Naive thymus-derived CD4-positive, alpha-beta T cell (primary cell): ENCODE measurements around the gene FCN2. TPM values are rescaled to one million over a fixed set of nuclear protein-coding genes. Genes with fewer than 3 reads are reported as not detected.
A peak's percentile ranks its signal among the peaks of the same experiment; 100 is the strongest.
"Not testable (repeated sequence)": the region's sequence is repeated elsewhere in the genome, so short reads cannot be mapped to it uniquely, and the experiment has no call there.

Source experiments
- ATAC-seq: fragments of 150-1000 bp; cut with Tn5 transposase; 2 replicates; pipeline ENCODE4 v1.10.0; 2021; ENCODE audit warnings: mild to moderate bottlenecking, moderate library complexity
- CTCF ChIA-PET: fragments of 350-600 bp; sonication (Branson Sonifier 250); formaldehyde crosslinking; loops from one replicate; lab custom pipeline; 2021; ENCODE audit warnings: antibody characterized with exemption; lab: Charles Lee
- POLR2A ChIA-PET: fragments of 350-600 bp; sonication (Branson Sonifier 250); formaldehyde crosslinking; loops from one replicate; lab custom pipeline; 2021; ENCODE audit warnings: antibody characterized with exemption, inconsistent platforms; lab: Charles Lee
- DNase-seq, 9 donors: peaks; one replicate each; pipeline versions ENCODE4 v3.0.0 to v3.0.0-alpha.2; 2020 to 2022; ENCODE audit warnings: mixed read lengths in 1 of 9
- H3K27ac ChIP-seq: one replicate; pipeline ENCODE4 v1.7.0; 2013; ENCODE audit warnings: mild to moderate bottlenecking, low read depth, low read length, moderate library complexity
- H3K27me3 ChIP-seq, 2 donors: one replicate each; pipeline ENCODE4 v1.7.0; 2013; ENCODE audit warnings: low read length in 2 of 2, mild to moderate bottlenecking in 2 of 2, moderate library complexity in 2 of 2; ENCODE audit not compliant: control insufficient read depth in 2 of 2, insufficient read depth in 2 of 2
- H3K36me3 ChIP-seq, 3 experiments: 1 replicate in 2 of 3; 2 replicates in 1 of 3; pipeline ENCODE4 v1.7.0; 2013; ENCODE audit warnings: low read length in 3 of 3, mild to moderate bottlenecking in 3 of 3, moderate library complexity in 1 of 3; ENCODE audit not compliant: insufficient read depth in 3 of 3, control insufficient read depth in 2 of 3
- H3K4me1 ChIP-seq, 2 donors: one replicate each; pipeline ENCODE4 v1.7.0; 2013; ENCODE audit warnings: low read length in 2 of 2, mild to moderate bottlenecking in 2 of 2, moderate library complexity in 1 of 2; ENCODE audit not compliant: control insufficient read depth in 2 of 2, insufficient read depth in 2 of 2
- H3K4me3 ChIP-seq: 2 replicates; pipeline ENCODE4 v1.7.0; 2013; ENCODE audit warnings: mild to moderate bottlenecking, low read length
- H3K9me3 ChIP-seq, 3 experiments: 1 replicate in 2 of 3; 2 replicates in 1 of 3; pipeline ENCODE4 v1.7.0; 2013; ENCODE audit warnings: low read length in 3 of 3; ENCODE audit not compliant: control insufficient read depth in 2 of 3
- H3K27ac Mint-ChIP-seq, 9 donors: one replicate each; pipeline ENCODE4 v1.8.0; 2020 to 2022; ENCODE audit warnings: mixed read lengths in 9 of 9, mild to moderate bottlenecking in 8 of 9, moderate library complexity in 5 of 9, inconsistent platforms in 2 of 9
- H3K27me3 Mint-ChIP-seq, 5 donors: one replicate each; pipeline ENCODE4 v1.8.0; 2021 to 2022; ENCODE audit warnings: mixed read lengths in 5 of 5, mild to moderate bottlenecking in 1 of 5
- H3K36me3 Mint-ChIP-seq, 5 donors: one replicate each; pipeline ENCODE4 v1.8.0; 2020 to 2022; ENCODE audit warnings: mixed read lengths in 5 of 5, mild to moderate bottlenecking in 3 of 5, inconsistent platforms in 1 of 5
- H3K4me1 Mint-ChIP-seq, 7 donors: one replicate each; pipeline ENCODE4 v1.8.0; 2020 to 2022; ENCODE audit warnings: mixed read lengths in 7 of 7, mild to moderate bottlenecking in 3 of 7, inconsistent platforms in 1 of 7
- H3K4me3 Mint-ChIP-seq, 10 donors: one replicate each; pipeline ENCODE4 v1.8.0; 2020 to 2022; ENCODE audit warnings: mild to moderate bottlenecking in 10 of 10, mixed read lengths in 10 of 10, moderate library complexity in 6 of 10, inconsistent platforms in 2 of 10
- H3K9me3 Mint-ChIP-seq, 11 donors: one replicate each; pipeline ENCODE4 v1.8.0; 2020 to 2022; ENCODE audit warnings: mixed read lengths in 11 of 11, mild to moderate bottlenecking in 4 of 11, inconsistent platforms in 1 of 11, moderate library complexity in 1 of 11
- intact Hi-C, 2 donors: fragments of 100-400 bp; cut with micrococcal nuclease; formaldehyde crosslinking; loops; one replicate each; pipeline ENCODE4 v1.15.1; 2023
- polyA plus RNA-seq, 2 donors: library from polyadenylated mRNA; unstranded; fragments of 300-500 nt; fragmentation: Illumina TruSeq; gene quantifications; one replicate each; pipeline ENCODE4 v1.2.3, GENCODE V29; 2021
- total RNA-seq, 6 experiments: library from RNA in 5 of 6; stranded (reverse) in 5 of 6; gene quantifications; 1 replicate in 5 of 6; 2 replicates in 1 of 6; pipeline ENCODE4 v1.2.3 and lab custom pipeline; 2021 to 2026

FCN2 gene
- total and polyA plus RNA-seq, 7 experiments from 2014 or later, result not detected

DNA sequence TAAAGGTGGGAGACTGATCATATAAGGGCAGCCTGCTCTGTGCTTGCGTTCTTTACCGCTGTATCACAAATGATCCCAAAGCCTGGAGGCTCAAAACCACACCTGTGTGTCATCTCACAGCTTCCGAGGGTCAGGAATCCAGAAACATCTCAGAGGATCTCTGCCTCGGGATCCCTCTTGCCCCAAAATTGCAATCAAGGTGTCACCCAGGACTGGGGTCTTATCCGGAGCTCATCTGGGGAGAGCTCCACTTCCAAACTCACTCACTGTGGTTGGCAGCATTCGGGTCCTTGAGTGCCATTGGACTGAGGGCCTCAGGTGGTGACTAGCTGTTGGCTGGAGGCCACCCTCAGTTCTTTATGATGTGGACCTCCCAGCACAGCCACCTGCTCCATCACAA is 26.7 kb upstream of the FCN2 start:
- peaks cover 0 to 7% (median 4%) of the 10 kb centered on the region in 11 donors for H3K9me3 Mint-ChIP-seq

DNA sequence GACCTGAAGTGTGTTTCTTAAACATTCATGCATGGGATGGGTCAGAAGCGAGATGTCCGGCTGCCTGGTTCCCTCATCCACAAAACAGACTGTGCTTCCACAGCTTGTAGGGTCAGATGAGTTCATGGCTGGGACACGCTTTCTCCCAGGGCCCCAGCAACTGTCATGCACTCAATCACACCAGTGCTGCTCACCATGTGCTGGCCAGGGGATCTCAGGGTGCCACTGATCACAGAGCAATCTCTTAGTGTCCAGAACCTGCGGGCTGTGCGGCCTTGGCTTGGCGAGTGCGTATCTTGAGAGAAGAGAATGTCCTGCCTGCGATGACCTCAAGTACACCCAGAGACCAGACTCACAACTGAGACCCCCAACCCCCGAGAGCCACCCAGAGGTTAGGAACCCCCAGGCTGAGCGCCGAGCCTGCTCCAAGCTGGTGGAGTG is 26.0 kb upstream of the FCN2 start:
- peaks cover 0 to 10% (median 4%) of the 10 kb centered on the region in 11 donors for H3K9me3 Mint-ChIP-seq
- no peaks in the 10 kb centered on the region for H3K27me3 ChIP-seq
- intact Hi-C loops, result no loop called here
- POLR2A ChIA-PET, result no interaction called here
- H3K27ac ChIP-seq, result no peak overlapping the region
- H3K4me3 Mint-ChIP-seq, result no peak overlapping the region
- ATAC-seq (no peak), DNase-seq (no peak)
- H3K36me3 Mint-ChIP-seq, result no peaks in the 10 kb centered on the region
- no peaks in the 10 kb centered on the region for H3K36me3 ChIP-seq
- no peaks in the 10 kb centered on the region for H3K4me1 ChIP-seq
- H3K4me3 ChIP-seq, result no peak overlapping the region
- H3K4me1 Mint-ChIP-seq, result peaks cover 0 to 5% (median 0%) of the 10 kb centered on the region in 7 donors
- peaks cover 0 to 37% (median 9%) of the 10 kb centered on the region in 5 donors for H3K27me3 Mint-ChIP-seq
- CTCF ChIA-PET, result no interaction called here
- no peak overlapping the region for H3K27ac Mint-ChIP-seq
- peaks cover 0 to 4% (median 0%) of the 10 kb centered on the region in 3 experiments for H3K9me3 ChIP-seq

More for the DNA sequence above, 26.7 kb upstream of the FCN2 start:
- H3K4me3 ChIP-seq, result no peak overlapping the region
- H3K4me1 Mint-ChIP-seq, result peaks cover 0 to 5% (median 0%) of the 10 kb centered on the region in 7 donors
- H3K27me3 Mint-ChIP-seq, result peaks cover 0 to 34% (median 9%) of the 10 kb centered on the region in 5 donors
- H3K27me3 ChIP-seq, result no peaks in the 10 kb centered on the region
- no peak overlapping the region for H3K27ac ChIP-seq
- CTCF ChIA-PET, result no interaction called here
- DNase-seq (no peak), ATAC-seq (no peak)
- no peak overlapping the region for H3K4me3 Mint-ChIP-seq
- H3K36me3 Mint-ChIP-seq, result no peaks in the 10 kb centered on the region
- intact Hi-C loops, result no loop called here
- H3K9me3 ChIP-seq, result peaks cover 0 to 4% (median 0%) of the 10 kb centered on the region in 3 experiments
- H3K27ac Mint-ChIP-seq, result no peak overlapping the region
- no peaks in the 10 kb centered on the region for H3K36me3 ChIP-seq
- POLR2A ChIA-PET, result no interaction called here
- H3K4me1 ChIP-seq, result no peaks in the 10 kb centered on the region

DNA sequence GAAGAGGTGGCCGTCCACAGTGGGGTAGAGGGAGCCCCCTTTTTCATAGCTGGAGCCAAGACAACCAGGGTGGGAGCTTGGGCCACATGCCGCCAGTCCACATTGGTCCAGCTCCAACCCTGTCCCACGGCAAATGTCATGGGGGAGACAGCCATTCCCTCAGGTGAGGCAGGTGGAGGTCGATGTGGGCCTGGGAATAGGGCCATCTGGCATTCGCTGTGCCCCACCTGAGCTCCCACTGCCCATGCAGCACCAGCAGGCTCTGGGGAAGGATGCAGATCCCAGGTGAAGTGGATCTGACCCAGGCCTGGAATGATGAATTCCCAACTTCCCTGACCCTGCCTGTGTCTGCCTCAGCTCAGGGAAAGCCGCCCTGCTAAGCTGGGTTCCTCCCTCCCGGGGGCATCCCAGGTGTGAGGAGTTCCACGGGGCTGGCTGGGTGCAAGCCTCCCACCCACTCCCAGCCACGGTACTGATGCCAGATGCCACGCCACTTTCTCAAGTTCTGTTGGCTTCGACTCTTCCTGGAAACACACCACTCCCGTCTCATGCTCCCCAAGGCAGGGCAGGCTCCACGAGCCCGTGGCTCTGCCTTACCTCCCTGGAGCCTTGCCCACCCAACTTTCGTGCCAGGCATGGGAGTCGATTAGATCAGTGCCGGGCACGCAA is 25.2 kb upstream of the FCN2 start:
- Histone ChIP-seq H3K9me3 (peaks cover 0 to 4% (median 0%) of the 10 kb centered on the region in 3 experiments), H3K27ac (no peak overlapping the region), H3K4me1 (no peaks in the 10 kb centered on the region), H3K4me3 (no peak overlapping the region), H3K27me3 (no peaks in the 10 kb centered on the region), H3K36me3 (no peaks in the 10 kb centered on the region)
- Mint-ChIP-seq H3K27ac (no peak overlapping the region), H3K9me3 (peaks cover 0 to 10% (median 5%) of the 10 kb centered on the region in 11 donors), H3K4me3 (no peak overlapping the region), H3K4me1 (peaks cover 0 to 5% (median 0%) of the 10 kb centered on the region in 7 donors), H3K36me3 (no peaks in the 10 kb centered on the region), H3K27me3 (peaks cover 0 to 41% (median 9%) of the 10 kb centered on the region in 5 donors)
- ChIA-PET CTCF (interaction anchor here (0.8 kb wide), 1 partner anchor 415 kb away, joined by 4 read pairs; no protein-coding TSS in a partner anchor), POLR2A (no interaction called here)
- intact Hi-C loops, result no loop called here
- ATAC-seq (no peak), DNase-seq (no peak)

DNA sequence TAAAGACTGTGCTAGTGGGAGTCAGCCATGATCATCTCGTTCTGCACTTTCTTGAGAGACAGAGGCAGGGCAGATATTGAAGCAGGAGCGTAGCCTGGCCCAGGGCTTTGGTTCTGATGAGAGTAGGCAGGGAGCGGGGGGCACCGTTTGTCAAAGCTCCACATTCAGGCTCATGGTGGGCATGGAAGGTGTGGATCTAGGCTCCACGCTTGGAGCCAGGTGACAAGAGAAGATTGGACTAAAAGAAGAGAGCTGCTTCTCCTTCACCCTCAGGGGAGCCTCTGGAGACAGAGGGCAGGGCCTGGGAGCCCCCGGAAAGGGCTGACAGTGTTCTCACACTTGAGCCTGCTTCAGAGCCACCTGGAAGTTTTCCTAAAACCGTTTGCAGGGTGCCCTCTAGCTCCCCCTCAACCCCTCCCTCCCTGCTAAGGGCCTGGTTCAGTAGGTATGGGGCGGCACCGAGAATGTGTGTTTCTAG is 24.7 kb upstream of the FCN2 start:
- no peaks in the 10 kb centered on the region for H3K4me1 ChIP-seq
- no peak overlapping the region for H3K27ac Mint-ChIP-seq
- no peaks in the 10 kb centered on the region for H3K36me3 Mint-ChIP-seq
- peaks cover 0 to 15% (median 5%) of the 10 kb centered on the region in 11 donors for H3K9me3 Mint-ChIP-seq
- intact Hi-C loops, result no loop called here
- DNase-seq, result no peak
- no peak overlapping the region for H3K27ac ChIP-seq
- H3K27me3 Mint-ChIP-seq, result peaks cover 0 to 45% (median 9%) of the 10 kb centered on the region in 5 donors
- H3K4me1 Mint-ChIP-seq, result peaks cover 0 to 5% (median 0%) of the 10 kb centered on the region in 7 donors
- CTCF ChIA-PET, result interaction anchor here (0.8 kb wide), 1 partner anchor 415 kb away, joined by 4 read pairs; no protein-coding TSS in a partner anchor
- H3K4me3 ChIP-seq, result no peak overlapping the region
- no peak for ATAC-seq
- no peaks in the 10 kb centered on the region for H3K27me3 ChIP-seq
- peaks cover 0 to 4% (median 0%) of the 10 kb centered on the region in 3 experiments for H3K9me3 ChIP-seq
- H3K4me3 Mint-ChIP-seq, result no peak overlapping the region
- no peaks in the 10 kb centered on the region for H3K36me3 ChIP-seq
- POLR2A ChIA-PET, result no interaction called here

DNA sequence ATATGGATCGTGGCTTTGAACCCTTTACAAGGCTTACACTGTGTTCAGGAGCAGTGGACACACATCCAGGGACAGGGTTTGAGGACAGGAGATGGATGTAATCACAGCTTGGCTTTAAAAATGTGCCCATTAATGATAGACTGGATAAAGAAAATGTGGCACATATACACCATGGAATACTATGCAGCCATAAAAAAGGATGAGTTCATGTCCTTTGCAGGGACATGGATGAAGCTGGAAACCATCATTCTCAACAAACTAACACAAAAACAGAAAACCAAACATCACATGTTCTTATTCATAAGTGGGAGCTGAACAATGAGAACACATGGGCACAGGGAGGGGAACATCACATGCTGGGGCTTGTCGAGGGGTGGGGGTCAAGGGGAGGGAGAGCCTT is 23.2 kb upstream of the FCN2 start:
- ATAC-seq, H3K4me1 ChIP-seq, CTCF ChIA-PET, DNase-seq, H3K36me3 ChIP-seq, intact Hi-C loops, H3K36me3 Mint-ChIP-seq, H3K9me3 ChIP-seq, POLR2A ChIA-PET, H3K4me3 ChIP-seq, H3K27ac ChIP-seq, H3K4me3 Mint-ChIP-seq, H3K27ac Mint-ChIP-seq, H3K27me3 ChIP-seq, H3K4me1 Mint-ChIP-seq: not testable (repeated sequence)
- Mint-ChIP-seq H3K27me3 (peaks cover 0 to 46% (median 9%) of the 10 kb centered on the region in 5 donors), H3K9me3 (peaks cover 0 to 16% (median 5%) of the 10 kb centered on the region in 11 donors)

DNA sequence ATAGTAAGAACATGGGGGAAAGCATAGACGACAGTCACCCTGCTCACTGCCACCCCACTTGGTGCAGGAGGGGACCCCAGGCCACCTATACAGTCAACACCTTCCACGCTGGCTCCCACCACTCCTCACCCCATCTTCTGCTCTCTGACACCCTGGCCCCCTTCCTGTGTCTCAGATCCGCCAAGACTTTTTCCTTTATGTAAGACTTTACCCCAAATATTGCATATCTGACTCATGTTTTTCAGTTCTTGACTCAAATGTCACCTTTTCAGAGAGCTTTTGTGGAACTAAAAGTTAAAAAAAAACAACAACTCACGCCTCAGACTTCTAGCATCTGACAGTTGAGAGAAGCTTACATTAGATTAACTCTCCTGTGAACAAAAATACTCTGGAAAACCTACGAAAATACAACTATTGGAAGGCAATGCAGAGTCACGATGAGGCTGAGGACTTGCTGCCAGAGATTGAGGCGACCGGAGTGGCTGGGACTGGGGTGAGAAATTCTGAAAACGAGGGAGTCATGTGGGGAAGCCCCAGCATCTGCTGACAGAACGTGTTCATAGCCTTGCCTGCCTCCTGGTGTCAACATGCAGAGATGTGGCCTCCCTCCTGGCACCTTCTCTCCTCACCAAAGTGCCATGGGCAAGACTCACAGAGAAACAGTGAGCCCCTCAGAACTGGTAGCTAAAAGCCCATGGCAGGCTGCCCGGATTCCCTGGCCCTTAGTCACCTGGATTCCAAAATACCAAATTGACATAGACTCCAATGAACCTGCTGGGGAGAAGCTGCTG is 22.4 kb upstream of the FCN2 start:
- no peaks in the 10 kb centered on the region for H3K27me3 ChIP-seq
- no peaks in the 10 kb centered on the region for H3K4me1 ChIP-seq
- no peak overlapping the region for H3K4me3 ChIP-seq
- no peaks in the 10 kb centered on the region for H3K36me3 ChIP-seq
- ChIA-PET POLR2A (no interaction called here), CTCF (no interaction called here)
- Mint-ChIP-seq H3K4me1 (peaks cover 0 to 5% (median 0%) of the 10 kb centered on the region in 7 donors), H3K36me3 (no peaks in the 10 kb centered on the region), H3K27me3 (peaks cover 0 to 46% (median 9%) of the 10 kb centered on the region in 5 donors), H3K27ac (peak overlapping the region in 1 of 9 donors; percentile 68), H3K4me3 (no peak overlapping the region), H3K9me3 (peaks cover 0 to 16% (median 5%) of the 10 kb centered on the region in 11 donors)
- DNase-seq, result peak in 1 of 9 donors; percentile 37
- no peak overlapping the region for H3K27ac ChIP-seq
- H3K9me3 ChIP-seq, result no peaks in the 10 kb centered on the region
- intact Hi-C loops, result no loop called here
- no peak for ATAC-seq
